OCI-LY1 (cell line): ENCODE results near the gene CDKL5.

Experiments
- H2AFZ ChIP-seq: fragments of 200-600 bp; sonication (generic), shearing (Covaris generic); 2 replicates; pipeline ENCODE4 v1.6.0; 2014; ENCODE audit warnings: antibody characterized with exemption, mild to moderate bottlenecking, low read length
- H3F3A ChIP-seq: fragments of 200-600 bp; sonication (generic), shearing (Covaris generic); 2 replicates; pipeline ENCODE4 v1.6.0; 2014; ENCODE audit warnings: mild to moderate bottlenecking, antibody characterized with exemption, low read length, moderate library complexity; ENCODE audit not compliant: insufficient read depth
- H3K27ac ChIP-seq: fragments of 200-600 bp; sonication (generic); 2 replicates; pipeline ENCODE4 v1.5.1; 2014; ENCODE audit warnings: low read length, mixed run types, mild to moderate bottlenecking, low read depth; ENCODE audit not compliant: poor library complexity, severe bottlenecking
- H3K27me3 ChIP-seq: fragments of 200-600 bp; sonication (generic); 2 replicates; pipeline ENCODE4 v1.6.0; 2014; ENCODE audit warnings: antibody characterized with exemption, mild to moderate bottlenecking, low read length, moderate library complexity; ENCODE audit not compliant: insufficient read depth
- H3K36me3 ChIP-seq: fragments of 200-600 bp; sonication (generic); 2 replicates; pipeline ENCODE4 v1.6.1; 2014; ENCODE audit warnings: mild to moderate bottlenecking, antibody characterized with exemption, low read length, moderate library complexity, mixed read lengths; ENCODE audit not compliant: insufficient read depth
- H3K4me1 ChIP-seq: fragments of 200-600 bp; sonication (generic); 2 replicates; pipeline ENCODE4 v1.5.1; 2014; ENCODE audit warnings: mild to moderate bottlenecking, low read length, moderate library complexity; ENCODE audit not compliant: insufficient read depth, severe bottlenecking
- H3K4me2 ChIP-seq: fragments of 200-600 bp; sonication (generic), shearing (Covaris generic); 2 replicates; pipeline ENCODE4 v1.6.1; 2014; ENCODE audit warnings: low read length
- H3K4me3 ChIP-seq: fragments of 200-600 bp; sonication (generic); 2 replicates; pipeline ENCODE4 v1.5.1; 2014; ENCODE audit warnings: low read length, low read depth, mild to moderate bottlenecking, mixed read lengths; ENCODE audit not compliant: poor library complexity, severe bottlenecking
- H3K79me2 ChIP-seq: fragments of 200-600 bp; shearing (Covaris generic); 2 replicates; pipeline ENCODE4 v1.6.1; 2016; ENCODE audit warnings: mixed run types, low read length, mixed read lengths; ENCODE audit not compliant: insufficient read depth
- H3K9ac ChIP-seq: fragments of 200-600 bp; sonication (generic), shearing (Covaris generic); 2 replicates; pipeline ENCODE4 v1.6.1; 2014; ENCODE audit warnings: mild to moderate bottlenecking, low read length, mixed read lengths
- H3K9me2 ChIP-seq: fragments of 200-600 bp; sonication (generic), shearing (Covaris generic); 2 replicates; pipeline ENCODE4 v1.6.1; 2014; ENCODE audit warnings: low read depth, mild to moderate bottlenecking, low read length, mixed read lengths
- H3K9me3 ChIP-seq: fragments of 200-600 bp; shearing (Covaris generic); 2 replicates; pipeline ENCODE4 v1.6.1; 2014; ENCODE audit warnings: low read length, mixed read lengths
- H4K20me1 ChIP-seq: fragments of 200-600 bp; sonication (generic), shearing (Covaris generic); 2 replicates; pipeline ENCODE4 v1.6.0; 2016; ENCODE audit warnings: mild to moderate bottlenecking, low read length; ENCODE audit not compliant: insufficient read depth
- EZH2 ChIP-seq: fragments of 200-600 bp; sonication (generic), shearing (Covaris generic); IDR thresholded peaks from 2 replicates; pipeline ENCODE4 v1.8.0; 2017; ENCODE audit warnings: borderline replicate concordance, mixed run types, mild to moderate bottlenecking, antibody characterized with exemption, low read length, moderate library complexity, mixed read lengths
- TF ChIP-seq, protein P1 (sequence below): fragments of 200-600 bp; sonication (generic), shearing (Covaris generic); IDR thresholded peaks from 2 replicates; pipeline ENCODE4 v1.5.1; 2017; ENCODE audit warnings: mild to moderate bottlenecking, antibody characterized with exemption, low read length, moderate library complexity, mixed read lengths

CDKL5 gene

GRCh38 chrX:18677161-18677869 lies 251.9 kb downstream of the CDKL5 start:
- Histone ChIP-seq H3K9ac (no peak overlapping the region), H2AFZ (no peak overlapping the region), H3K4me1 (peaks cover 18% of the 10 kb centered on the region), H3K27ac (no peak overlapping the region), H4K20me1 (no peaks in the 10 kb centered on the region), H3K36me3 (no peaks in the 10 kb centered on the region), H3K27me3 (no peaks in the 10 kb centered on the region), H3K4me3 (no peak overlapping the region), H3K79me2 (no peaks in the 10 kb centered on the region), H3K9me2 (no peaks in the 10 kb centered on the region), H3K9me3 (no peaks in the 10 kb centered on the region), H3K4me2 (no peak overlapping the region), H3F3A (no peaks in the 10 kb centered on the region)
- no peak for TF ChIP-seq EZH2
- TF ChIP-seq, protein P1, sequence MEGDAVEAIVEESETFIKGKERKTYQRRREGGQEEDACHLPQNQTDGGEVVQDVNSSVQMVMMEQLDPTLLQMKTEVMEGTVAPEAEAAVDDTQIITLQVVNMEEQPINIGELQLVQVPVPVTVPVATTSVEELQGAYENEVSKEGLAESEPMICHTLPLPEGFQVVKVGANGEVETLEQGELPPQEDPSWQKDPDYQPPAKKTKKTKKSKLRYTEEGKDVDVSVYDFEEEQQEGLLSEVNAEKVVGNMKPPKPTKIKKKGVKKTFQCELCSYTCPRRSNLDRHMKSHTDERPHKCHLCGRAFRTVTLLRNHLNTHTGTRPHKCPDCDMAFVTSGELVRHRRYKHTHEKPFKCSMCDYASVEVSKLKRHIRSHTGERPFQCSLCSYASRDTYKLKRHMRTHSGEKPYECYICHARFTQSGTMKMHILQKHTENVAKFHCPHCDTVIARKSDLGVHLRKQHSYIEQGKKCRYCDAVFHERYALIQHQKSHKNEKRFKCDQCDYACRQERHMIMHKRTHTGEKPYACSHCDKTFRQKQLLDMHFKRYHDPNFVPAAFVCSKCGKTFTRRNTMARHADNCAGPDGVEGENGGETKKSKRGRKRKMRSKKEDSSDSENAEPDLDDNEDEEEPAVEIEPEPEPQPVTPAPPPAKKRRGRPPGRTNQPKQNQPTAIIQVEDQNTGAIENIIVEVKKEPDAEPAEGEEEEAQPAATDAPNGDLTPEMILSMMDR, result no peak

GRCh38 chrX:18681996-18682395 lies 256.6 kb downstream of the CDKL5 start:
- no peaks in the 10 kb centered on the region for H3K27me3 ChIP-seq
- H4K20me1 ChIP-seq, result no peaks in the 10 kb centered on the region

GRCh38 chrX:18682979-18683387 lies 257.6 kb downstream of the CDKL5 start:
- Histone ChIP-seq H3K79me2 (no peaks in the 10 kb centered on the region), H3K9ac (no peak overlapping the region), H4K20me1 (no peaks in the 10 kb centered on the region), H3K27me3 (no peaks in the 10 kb centered on the region), H3K9me3 (no peaks in the 10 kb centered on the region), H3K4me1 (no peaks in the 10 kb centered on the region), H3K36me3 (no peaks in the 10 kb centered on the region), H3F3A (no peaks in the 10 kb centered on the region), H3K27ac (no peak overlapping the region), H3K9me2 (no peaks in the 10 kb centered on the region), H2AFZ (no peak overlapping the region), H3K4me3 (no peak overlapping the region), H3K4me2 (no peak overlapping the region)
- TF ChIP-seq EZH2, result no peak

More at GRCh38 chrX:18681996-18682395, 256.6 kb downstream of the CDKL5 start:
- Histone ChIP-seq H3K9me3 (no peaks in the 10 kb centered on the region), H3K27ac (no peak overlapping the region), H3K9me2 (no peaks in the 10 kb centered on the region), H3K4me1 (no peaks in the 10 kb centered on the region), H3K9ac (no peak overlapping the region), H3K4me2 (no peak overlapping the region), H3K36me3 (no peaks in the 10 kb centered on the region), H3F3A (no peaks in the 10 kb centered on the region), H3K4me3 (no peak overlapping the region), H2AFZ (no peak overlapping the region), H3K79me2 (no peaks in the 10 kb centered on the region)
- TF ChIP-seq, protein P1, result no peak
- no peak for TF ChIP-seq EZH2

DNA sequence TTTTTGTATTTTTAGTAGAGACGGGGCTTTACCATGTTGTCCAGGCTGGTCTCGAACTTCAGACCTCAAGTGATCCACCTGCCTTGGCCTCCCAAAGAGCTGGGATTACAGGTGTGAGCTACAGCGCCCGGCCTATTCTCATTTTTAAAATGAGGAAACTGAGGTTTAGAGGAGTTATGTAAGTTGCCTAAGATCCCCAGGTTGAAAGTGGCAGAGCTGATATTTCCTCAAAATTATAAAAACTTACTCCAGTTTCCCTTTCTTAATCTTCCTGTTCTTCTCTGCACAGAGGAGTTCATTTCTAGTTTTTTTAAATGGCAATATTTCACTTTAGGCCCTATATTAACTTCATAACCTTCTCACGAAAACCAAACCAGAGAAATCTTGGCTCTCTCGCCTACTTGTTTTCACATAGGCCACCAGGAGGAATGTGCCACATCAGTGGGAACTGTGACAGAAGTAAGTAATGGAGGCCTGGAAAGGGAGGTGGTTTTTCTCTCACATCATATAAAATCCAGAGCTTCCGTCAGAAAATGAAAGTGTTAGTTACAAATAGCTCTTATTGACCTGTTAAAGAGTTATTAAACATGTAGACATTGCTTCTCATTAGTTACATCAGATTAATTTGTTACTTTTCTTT lies 262.6 kb downstream of the CDKL5 start:
- Histone ChIP-seq H3K9ac (no peak overlapping the region), H4K20me1 (no peaks in the 10 kb centered on the region), H3K9me3 (no peaks in the 10 kb centered on the region)

More for the DNA sequence above, 262.6 kb downstream of the CDKL5 start:
- Histone ChIP-seq H3K27me3 (no peaks in the 10 kb centered on the region), H3K4me1 (no peaks in the 10 kb centered on the region), H3F3A (no peaks in the 10 kb centered on the region), H3K4me3 (no peak overlapping the region), H3K36me3 (no peaks in the 10 kb centered on the region), H3K79me2 (no peaks in the 10 kb centered on the region), H2AFZ (no peak overlapping the region), H3K27ac (no peak overlapping the region), H3K9me2 (no peaks in the 10 kb centered on the region), H3K4me2 (no peak overlapping the region)
- TF ChIP-seq, protein P1, result no peak
- no peak for TF ChIP-seq EZH2
